Heart left ventricle (tissue), 13 donors: ENCODE results near the gene POLR1A.

ENCODE experiments used
- POLR2A ChIP-seq, 2 donors: fragments of 450-650 bp; IDR thresholded peaks; one replicate each; pipeline ENCODE4 v1.6.1; 2017; ENCODE audit warnings: antibody characterized with exemption in 2 of 2, mild to moderate bottlenecking in 2 of 2, moderate library complexity in 2 of 2
- TF ChIP-seq, protein P1 (sequence below), 12 donors: fragments of 200-600 bp; sonication (generic) in 4 of 12; IDR thresholded peaks; one replicate each; pipeline versions ENCODE4 v1.5.0 to v1.8.0; 2018 to 2022; ENCODE audit warnings: antibody characterized with exemption in 12 of 12, mild to moderate bottlenecking in 5 of 12
- donor health status: ischemic (EF 13 %, LVEDD 7.1; RV severe dilation, severe dysfunction).
- donor health status: DM: no; HTN: yes; CAD: no.
- donor health status: DM: no; HTN: no; CAD: no.
- donor health status: ischemic (EF 25% LVEDD 6.9; RV normal size, moderate dysfunction).
- donor health status: ischemic (EF 25% LVEDD 5.7; RV mildly dilated, moderate dysfunction).
- donor health status: ischemic (EF 35%, LVEDD 5.7; RV mildly dilated, moderate dysfunction).
- donor health status: nonischemic (EF 11% LVEDD 7.7; RV severe dilation, severe dysfunction).
- donor health status: DM: yes; HTN: yes; CAD: no.
- donor health status: PGD.
- donor health status: ischemic (EF 29% LVEDD 5.4; RV normal size, mild dysfunction).
- donor health status: nonischemic (EF 23%, LVEDD 6.1; RV moderate dilation, normal function).

GRCh38 chr2:86123328-86123925 lies 17.7 kb upstream of the POLR1A start:
- TF ChIP-seq, protein P1, sequence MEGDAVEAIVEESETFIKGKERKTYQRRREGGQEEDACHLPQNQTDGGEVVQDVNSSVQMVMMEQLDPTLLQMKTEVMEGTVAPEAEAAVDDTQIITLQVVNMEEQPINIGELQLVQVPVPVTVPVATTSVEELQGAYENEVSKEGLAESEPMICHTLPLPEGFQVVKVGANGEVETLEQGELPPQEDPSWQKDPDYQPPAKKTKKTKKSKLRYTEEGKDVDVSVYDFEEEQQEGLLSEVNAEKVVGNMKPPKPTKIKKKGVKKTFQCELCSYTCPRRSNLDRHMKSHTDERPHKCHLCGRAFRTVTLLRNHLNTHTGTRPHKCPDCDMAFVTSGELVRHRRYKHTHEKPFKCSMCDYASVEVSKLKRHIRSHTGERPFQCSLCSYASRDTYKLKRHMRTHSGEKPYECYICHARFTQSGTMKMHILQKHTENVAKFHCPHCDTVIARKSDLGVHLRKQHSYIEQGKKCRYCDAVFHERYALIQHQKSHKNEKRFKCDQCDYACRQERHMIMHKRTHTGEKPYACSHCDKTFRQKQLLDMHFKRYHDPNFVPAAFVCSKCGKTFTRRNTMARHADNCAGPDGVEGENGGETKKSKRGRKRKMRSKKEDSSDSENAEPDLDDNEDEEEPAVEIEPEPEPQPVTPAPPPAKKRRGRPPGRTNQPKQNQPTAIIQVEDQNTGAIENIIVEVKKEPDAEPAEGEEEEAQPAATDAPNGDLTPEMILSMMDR (IDR thresholded peaks at IDR 0.05), result no peak
- TF ChIP-seq POLR2A (IDR thresholded peaks at IDR 0.05), result no peak
